GM13976 (cell line): ENCODE data around the gene RAD1.

Source experiments
- DNase-seq: peaks from one replicate; pipeline ENCODE4 v3.0.0; 2012; ENCODE audit warnings: low spot score
- in situ Hi-C: fragments of 300-500 bp; cut with MboI; formaldehyde crosslinking; loops from one replicate; pipeline ENCODE4 v1.12.0; 2022; ENCODE audit warnings: low sequenced_read_pairs, mixed read lengths, inconsistent platforms; ENCODE audit not compliant: unreplicated experiment
- TF ChIP-seq, protein P1 (sequence below): IDR thresholded peaks from 2 replicates; pipeline ENCODE4 v1.5.1; 2012; ENCODE audit warnings: borderline replicate concordance, mild to moderate bottlenecking; ENCODE audit not compliant: insufficient read depth; ENCODE audit errors: extremely low read depth, missing control alignments, control extremely low read depth

The RAD1 gene

GRCh38 chr5:34915139-34915855, at the start of gene RAD1, which contains the start of gene BRIX1:
Gene RAD1, minus strand, starts transcription at chr5:34915504. Its CDS starts 612 bp downstream, at chr5:34914892.
Gene BRIX1, plus strand, starts transcription at chr5:34915711. Its CDS starts 28 bp downstream, at chr5:34915739.
- DNase-seq, result peak; percentile 94
- TF ChIP-seq, protein P1, sequence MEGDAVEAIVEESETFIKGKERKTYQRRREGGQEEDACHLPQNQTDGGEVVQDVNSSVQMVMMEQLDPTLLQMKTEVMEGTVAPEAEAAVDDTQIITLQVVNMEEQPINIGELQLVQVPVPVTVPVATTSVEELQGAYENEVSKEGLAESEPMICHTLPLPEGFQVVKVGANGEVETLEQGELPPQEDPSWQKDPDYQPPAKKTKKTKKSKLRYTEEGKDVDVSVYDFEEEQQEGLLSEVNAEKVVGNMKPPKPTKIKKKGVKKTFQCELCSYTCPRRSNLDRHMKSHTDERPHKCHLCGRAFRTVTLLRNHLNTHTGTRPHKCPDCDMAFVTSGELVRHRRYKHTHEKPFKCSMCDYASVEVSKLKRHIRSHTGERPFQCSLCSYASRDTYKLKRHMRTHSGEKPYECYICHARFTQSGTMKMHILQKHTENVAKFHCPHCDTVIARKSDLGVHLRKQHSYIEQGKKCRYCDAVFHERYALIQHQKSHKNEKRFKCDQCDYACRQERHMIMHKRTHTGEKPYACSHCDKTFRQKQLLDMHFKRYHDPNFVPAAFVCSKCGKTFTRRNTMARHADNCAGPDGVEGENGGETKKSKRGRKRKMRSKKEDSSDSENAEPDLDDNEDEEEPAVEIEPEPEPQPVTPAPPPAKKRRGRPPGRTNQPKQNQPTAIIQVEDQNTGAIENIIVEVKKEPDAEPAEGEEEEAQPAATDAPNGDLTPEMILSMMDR, result peak; percentile 27
- in situ Hi-C loops, result no loop called here

GRCh38 chr5:34959323-34959722, 44.0 kb upstream of the RAD1 start:
- peak; percentile 53 for DNase-seq
- TF ChIP-seq, protein P1, result no peak
- in situ Hi-C loops, result no loop called here

DNA sequence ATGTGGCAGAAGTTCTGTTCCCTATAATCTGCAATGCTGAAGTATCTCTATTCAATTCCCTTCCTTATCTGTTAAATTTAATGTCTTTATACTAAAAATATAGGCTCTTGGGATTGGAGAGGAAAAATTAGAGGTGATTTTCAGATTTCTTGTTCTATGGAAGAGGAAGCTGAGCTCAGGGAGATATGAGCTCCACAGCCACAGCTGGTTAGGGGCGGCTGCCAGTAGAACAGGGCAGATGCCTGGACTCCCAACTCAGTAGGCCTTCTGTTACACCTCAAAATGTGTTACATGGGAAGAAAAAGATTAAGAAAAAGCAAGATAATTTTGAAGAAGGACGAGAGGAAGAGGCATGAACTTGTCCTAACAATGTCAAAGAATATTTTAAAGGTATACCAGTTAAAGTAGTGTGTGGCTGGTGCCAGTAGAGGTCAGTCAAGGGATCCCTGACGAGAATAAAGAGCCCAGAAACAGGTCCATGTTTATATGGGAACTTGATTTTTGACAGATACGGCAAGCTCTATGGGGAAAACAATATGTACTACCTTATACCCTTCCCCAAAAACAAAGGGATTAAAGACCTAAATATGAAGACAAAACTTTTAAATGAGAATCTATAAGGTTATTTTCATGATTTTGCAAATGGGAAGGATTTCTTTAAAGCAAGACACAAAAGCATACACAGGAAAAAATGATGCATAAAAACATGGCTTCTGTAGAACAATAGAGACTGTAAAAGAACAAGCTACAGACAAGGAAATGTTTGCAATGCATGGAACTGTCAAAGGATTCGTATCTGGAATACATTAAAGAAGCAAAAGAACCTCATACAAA, 42.8 kb upstream of the RAD1 start:
- TF ChIP-seq, protein P1, result peak; percentile 48
- DNase-seq, result peak; percentile 55
- in situ Hi-C loops, result no loop called here

DNA sequence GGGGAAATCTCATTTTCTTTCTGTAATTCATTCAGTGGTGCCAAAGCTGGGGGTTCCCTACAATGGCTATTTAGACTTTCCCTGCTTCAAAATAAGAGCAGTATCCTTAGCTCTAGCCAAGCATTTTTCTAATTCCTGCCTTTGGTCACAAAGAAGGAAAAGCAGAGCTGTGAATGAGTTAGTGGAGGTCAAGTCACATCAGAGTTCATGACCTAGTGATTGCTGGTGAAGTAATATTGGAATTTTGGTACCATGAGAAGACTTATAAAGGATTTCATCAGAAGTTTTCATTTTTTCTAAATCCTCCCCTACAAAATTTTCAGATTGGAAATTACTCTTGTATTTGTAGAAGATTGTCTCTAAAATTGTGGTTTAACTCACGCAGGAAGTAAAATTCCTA, 42.0 kb upstream of the RAD1 start:
- TF ChIP-seq, protein P1, result no peak
- in situ Hi-C loops, result no loop called here
- DNase-seq, result no peak

GRCh38 chr5:34944460-34945047, 29.2 kb upstream of the RAD1 start:
- DNase-seq, result no peak
- TF ChIP-seq, protein P1, result no peak
- in situ Hi-C loops, result no loop called here

DNA sequence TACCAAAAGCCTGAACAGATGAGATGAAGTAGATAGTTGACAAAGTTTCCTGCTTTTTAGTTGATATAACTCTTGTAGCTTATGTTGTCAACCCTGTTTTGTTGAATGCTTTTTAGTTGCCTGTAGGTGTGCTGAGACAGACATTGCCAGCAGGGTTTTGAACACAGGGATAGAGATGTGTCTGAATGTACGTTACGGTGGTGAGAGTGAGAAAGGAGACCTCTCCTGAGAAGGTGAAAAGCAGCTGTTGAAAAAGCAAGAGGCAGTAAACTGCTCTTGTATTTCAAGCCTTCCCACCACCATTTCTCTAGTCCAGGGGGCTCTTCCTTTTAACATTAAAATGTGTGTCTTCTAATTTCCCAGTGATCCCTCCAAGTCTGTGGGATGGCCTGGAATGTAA, 28.7 kb upstream of the RAD1 start:
- in situ Hi-C loops, result no loop called here
- no peak for DNase-seq
- TF ChIP-seq, protein P1, result no peak
